HEK293 (cell line): ENCODE measurements around the gene PSD2.

Experiments used
- CTCF ChIA-PET: fragments of 350-600 bp; formaldehyde crosslinking; extraction: SDS; loops from one replicate; lab custom pipeline; 2021; ENCODE audit warnings: antibody characterized with exemption; lab: Yijun Ruan, JAX
- POLR2A ChIA-PET: fragments of 300-600 bp; formaldehyde crosslinking; extraction: SDS; loops from one replicate; lab custom pipeline; 2020; ENCODE audit warnings: antibody characterized with exemption, inconsistent platforms; lab: Yijun Ruan, JAX
- H3K27ac ChIP-seq: fragments of 200-500 bp; sonication (Bioruptor generic); 2 replicates; pipeline ENCODE4 v1.5.1; 2014; ENCODE audit warnings: low read depth, low read length, control low read depth, inconsistent platforms; ENCODE audit errors: extremely low read depth
- H3K36me3 ChIP-seq, 2 experiments: fragments of 200-500 bp in 1 of 2; sonication (Bioruptor generic) in 1 of 2; 1 replicate in 1 of 2; 2 replicates in 1 of 2; pipeline ENCODE4 v1.5.1; 2014 to 2017; ENCODE audit warnings: inconsistent platforms in 2 of 2, low read length in 2 of 2; ENCODE audit not compliant: control insufficient read depth in 2 of 2, insufficient read depth in 1 of 2
- H3K4me1 ChIP-seq: fragments of 200-500 bp; sonication (Bioruptor generic); 2 replicates; pipeline ENCODE4 v1.5.1; 2014; ENCODE audit warnings: mild to moderate bottlenecking, low read length, inconsistent platforms; ENCODE audit not compliant: control insufficient read depth, insufficient read depth
- H3K4me3 ChIP-seq: 2 replicates; pipeline ENCODE4 v1.5.1; 2011; ENCODE audit warnings: low read depth, mild to moderate bottlenecking, control low read depth, low read length, moderate library complexity
- H3K9me3 ChIP-seq: fragments of 200-500 bp; sonication (Bioruptor generic); 2 replicates; pipeline ENCODE4 v1.5.1; 2014; ENCODE audit warnings: low read depth, low read length, inconsistent platforms; ENCODE audit not compliant: control insufficient read depth, insufficient read depth
- BCL11A ChIP-seq: fragments of 450-650 bp; formaldehyde crosslinking; IDR thresholded peaks from 2 replicates; pipeline ENCODE4 v1.5.1; 2016; ENCODE audit warnings: low read depth, missing biosample characterization, missing genetic modification characterization
- ZNF121 ChIP-seq: fragments of 450-650 bp; formaldehyde crosslinking; IDR thresholded peaks from 2 replicates; pipeline ENCODE4 v1.5.1; 2016; ENCODE audit warnings: missing biosample characterization, missing genetic modification characterization
- ZNF23 ChIP-seq: fragments of 450-650 bp; formaldehyde crosslinking; IDR thresholded peaks from 2 replicates; pipeline ENCODE4 v1.5.1; 2016; ENCODE audit warnings: missing biosample characterization, missing genetic modification characterization, borderline replicate concordance
- ZNF350 ChIP-seq: fragments of 450-650 bp; formaldehyde crosslinking; IDR thresholded peaks from 2 replicates; pipeline ENCODE4 v1.5.0; 2017; ENCODE audit warnings: missing biosample characterization, mild to moderate bottlenecking, missing genetic modification characterization
- ZNF473 ChIP-seq: fragments of 450-650 bp; formaldehyde crosslinking; IDR thresholded peaks from 2 replicates; pipeline ENCODE4 v1.5.1; 2017; ENCODE audit warnings: missing biosample characterization, missing genetic modification characterization
- ZNF560 ChIP-seq: fragments of 450-650 bp; formaldehyde crosslinking; IDR thresholded peaks from 2 replicates; pipeline ENCODE4 v1.5.1; 2017; ENCODE audit warnings: missing biosample characterization, missing genetic modification characterization, borderline replicate concordance
- TF ChIP-seq, protein P1 (sequence below): fragments of 450-650 bp; formaldehyde crosslinking; IDR thresholded peaks from 2 replicates; pipeline ENCODE4 v1.5.1; 2016; ENCODE audit warnings: missing biosample characterization, missing genetic modification characterization
- TF ChIP-seq, protein P2 (sequence below): fragments of 450-650 bp; formaldehyde crosslinking; IDR thresholded peaks from 2 replicates; pipeline ENCODE4 v1.5.1; 2017; ENCODE audit warnings: missing biosample characterization, missing genetic modification characterization
- TF ChIP-seq, protein P3 (sequence below): fragments of 450-650 bp; IDR thresholded peaks from 2 replicates; pipeline ENCODE4 v1.5.1; 2018; ENCODE audit warnings: missing biosample characterization, mild to moderate bottlenecking, missing genetic modification characterization
- TF ChIP-seq, protein P4 (sequence below): fragments of 450-650 bp; formaldehyde crosslinking; IDR thresholded peaks from 2 replicates; pipeline ENCODE4 v1.5.1; 2016; ENCODE audit warnings: missing biosample characterization, missing genetic modification characterization

Gene PSD2

DNA sequence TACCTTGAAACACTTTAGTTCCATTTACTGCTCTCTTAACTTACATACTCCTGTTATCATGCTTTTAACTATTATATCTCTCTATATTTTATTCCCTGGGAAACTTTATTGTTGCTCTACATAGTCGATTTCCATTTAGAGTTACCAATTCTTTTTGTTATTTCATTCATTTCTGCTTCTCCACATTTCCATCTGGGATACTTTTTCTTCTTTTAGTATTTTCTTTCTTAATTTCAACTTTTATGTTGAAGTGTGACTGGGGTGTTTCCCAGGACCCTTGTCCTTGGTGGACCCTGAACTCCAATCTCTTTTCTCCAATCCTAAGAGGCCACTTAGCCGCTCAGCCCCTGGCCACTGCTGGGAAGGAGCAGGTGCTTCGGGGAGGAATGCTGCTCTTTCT, 36.0 kb downstream of the PSD2 start (continued):
- TF ChIP-seq, protein P1, sequence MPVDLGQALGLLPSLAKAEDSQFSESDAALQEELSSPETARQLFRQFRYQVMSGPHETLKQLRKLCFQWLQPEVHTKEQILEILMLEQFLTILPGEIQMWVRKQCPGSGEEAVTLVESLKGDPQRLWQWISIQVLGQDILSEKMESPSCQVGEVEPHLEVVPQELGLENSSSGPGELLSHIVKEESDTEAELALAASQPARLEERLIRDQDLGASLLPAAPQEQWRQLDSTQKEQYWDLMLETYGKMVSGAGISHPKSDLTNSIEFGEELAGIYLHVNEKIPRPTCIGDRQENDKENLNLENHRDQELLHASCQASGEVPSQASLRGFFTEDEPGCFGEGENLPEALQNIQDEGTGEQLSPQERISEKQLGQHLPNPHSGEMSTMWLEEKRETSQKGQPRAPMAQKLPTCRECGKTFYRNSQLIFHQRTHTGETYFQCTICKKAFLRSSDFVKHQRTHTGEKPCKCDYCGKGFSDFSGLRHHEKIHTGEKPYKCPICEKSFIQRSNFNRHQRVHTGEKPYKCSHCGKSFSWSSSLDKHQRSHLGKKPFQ (tag by site-specific recombination), result no peak

DNA sequence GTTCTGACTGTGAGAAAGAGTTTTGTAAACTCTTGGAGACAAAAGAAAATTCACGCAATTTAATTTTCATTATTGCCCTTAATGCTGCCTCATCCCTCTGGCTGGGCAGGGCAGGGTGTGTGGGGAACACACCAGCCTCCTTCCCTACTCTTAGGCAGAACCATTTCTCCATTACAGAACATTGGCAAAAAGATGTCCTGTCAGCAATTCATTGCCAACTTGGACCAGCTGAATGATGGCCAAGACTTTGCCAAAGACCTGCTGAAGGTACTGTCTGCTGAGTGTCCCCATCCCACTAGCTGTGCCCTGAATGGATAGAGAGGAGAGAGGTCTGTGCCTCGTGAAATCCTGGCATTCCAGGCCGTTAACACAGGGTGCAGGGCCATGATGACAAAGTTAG, 37.9 kb downstream of the PSD2 start:
- Histone ChIP-seq H3K36me3 (no peaks in the 10 kb centered on the region), H3K4me3 (no peak overlapping the region), H3K9me3 (no peaks in the 10 kb centered on the region), H3K4me1 (no peaks in the 10 kb centered on the region)
- CTCF ChIA-PET, result interaction anchor here (0.6 to 1.2 kb wide), 4 partner anchors 10 to 344 kb away, joined by 3 to 7 read pairs (median 6); no protein-coding TSS in a partner anchor
- TF ChIP-seq, protein P2, sequence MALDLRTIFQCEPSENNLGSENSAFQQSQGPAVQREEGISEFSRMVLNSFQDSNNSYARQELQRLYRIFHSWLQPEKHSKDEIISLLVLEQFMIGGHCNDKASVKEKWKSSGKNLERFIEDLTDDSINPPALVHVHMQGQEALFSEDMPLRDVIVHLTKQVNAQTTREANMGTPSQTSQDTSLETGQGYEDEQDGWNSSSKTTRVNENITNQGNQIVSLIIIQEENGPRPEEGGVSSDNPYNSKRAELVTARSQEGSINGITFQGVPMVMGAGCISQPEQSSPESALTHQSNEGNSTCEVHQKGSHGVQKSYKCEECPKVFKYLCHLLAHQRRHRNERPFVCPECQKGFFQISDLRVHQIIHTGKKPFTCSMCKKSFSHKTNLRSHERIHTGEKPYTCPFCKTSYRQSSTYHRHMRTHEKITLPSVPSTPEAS (tag by site-specific recombination), result no peak
- TF ChIP-seq ZNF121 (tag by site-specific recombination) (no peak), ZNF23 (tag by site-specific recombination) (no peak)
- TF ChIP-seq, all 188 proteins: peak for 0
- no peak overlapping the region for H3K27ac ChIP-seq
- POLR2A ChIA-PET, result no interaction called here

DNA sequence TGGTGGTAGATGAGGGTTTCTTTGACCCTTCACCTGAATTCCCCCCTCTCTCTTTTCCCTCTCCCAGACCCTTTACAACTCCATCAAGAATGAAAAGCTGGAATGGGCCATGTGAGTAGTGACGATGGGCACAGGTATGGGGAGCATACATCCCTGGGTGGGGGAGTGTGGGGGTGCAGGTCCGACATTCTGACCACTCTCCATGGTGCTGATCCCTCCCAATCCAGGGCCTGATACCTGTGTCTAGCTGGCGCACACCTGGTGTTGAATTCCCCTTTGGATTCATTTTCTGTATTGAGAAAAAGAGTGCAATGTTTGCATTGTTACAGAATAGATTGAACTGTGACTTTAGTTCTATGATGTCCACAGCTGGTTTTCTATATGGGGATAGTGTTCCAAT, 40.0 kb downstream of the PSD2 start:
- H3K4me3 ChIP-seq, result no peak overlapping the region
- POLR2A ChIA-PET, result no interaction called here
- H3K36me3 ChIP-seq, result no peaks in the 10 kb centered on the region
- H3K4me1 ChIP-seq, result no peaks in the 10 kb centered on the region
- H3K27ac ChIP-seq, result no peak overlapping the region
- CTCF ChIA-PET, result interaction anchor here (0.7 to 1.3 kb wide), 3 partner anchors 48 to 167 kb away, joined by 3 to 4 read pairs (median 4); no protein-coding TSS in a partner anchor
- no peaks in the 10 kb centered on the region for H3K9me3 ChIP-seq
- TF ChIP-seq, protein P3, sequence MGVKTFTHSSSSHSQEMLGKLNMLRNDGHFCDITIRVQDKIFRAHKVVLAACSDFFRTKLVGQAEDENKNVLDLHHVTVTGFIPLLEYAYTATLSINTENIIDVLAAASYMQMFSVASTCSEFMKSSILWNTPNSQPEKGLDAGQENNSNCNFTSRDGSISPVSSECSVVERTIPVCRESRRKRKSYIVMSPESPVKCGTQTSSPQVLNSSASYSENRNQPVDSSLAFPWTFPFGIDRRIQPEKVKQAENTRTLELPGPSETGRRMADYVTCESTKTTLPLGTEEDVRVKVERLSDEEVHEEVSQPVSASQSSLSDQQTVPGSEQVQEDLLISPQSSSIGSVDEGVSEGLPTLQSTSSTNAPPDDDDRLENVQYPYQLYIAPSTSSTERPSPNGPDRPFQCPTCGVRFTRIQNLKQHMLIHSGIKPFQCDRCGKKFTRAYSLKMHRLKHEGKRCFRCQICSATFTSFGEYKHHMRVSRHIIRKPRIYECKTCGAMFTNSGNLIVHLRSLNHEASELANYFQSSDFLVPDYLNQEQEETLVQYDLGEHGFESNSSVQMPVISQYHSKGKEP (tag by site-specific recombination), result no peak
- TF ChIP-seq, protein P4, sequence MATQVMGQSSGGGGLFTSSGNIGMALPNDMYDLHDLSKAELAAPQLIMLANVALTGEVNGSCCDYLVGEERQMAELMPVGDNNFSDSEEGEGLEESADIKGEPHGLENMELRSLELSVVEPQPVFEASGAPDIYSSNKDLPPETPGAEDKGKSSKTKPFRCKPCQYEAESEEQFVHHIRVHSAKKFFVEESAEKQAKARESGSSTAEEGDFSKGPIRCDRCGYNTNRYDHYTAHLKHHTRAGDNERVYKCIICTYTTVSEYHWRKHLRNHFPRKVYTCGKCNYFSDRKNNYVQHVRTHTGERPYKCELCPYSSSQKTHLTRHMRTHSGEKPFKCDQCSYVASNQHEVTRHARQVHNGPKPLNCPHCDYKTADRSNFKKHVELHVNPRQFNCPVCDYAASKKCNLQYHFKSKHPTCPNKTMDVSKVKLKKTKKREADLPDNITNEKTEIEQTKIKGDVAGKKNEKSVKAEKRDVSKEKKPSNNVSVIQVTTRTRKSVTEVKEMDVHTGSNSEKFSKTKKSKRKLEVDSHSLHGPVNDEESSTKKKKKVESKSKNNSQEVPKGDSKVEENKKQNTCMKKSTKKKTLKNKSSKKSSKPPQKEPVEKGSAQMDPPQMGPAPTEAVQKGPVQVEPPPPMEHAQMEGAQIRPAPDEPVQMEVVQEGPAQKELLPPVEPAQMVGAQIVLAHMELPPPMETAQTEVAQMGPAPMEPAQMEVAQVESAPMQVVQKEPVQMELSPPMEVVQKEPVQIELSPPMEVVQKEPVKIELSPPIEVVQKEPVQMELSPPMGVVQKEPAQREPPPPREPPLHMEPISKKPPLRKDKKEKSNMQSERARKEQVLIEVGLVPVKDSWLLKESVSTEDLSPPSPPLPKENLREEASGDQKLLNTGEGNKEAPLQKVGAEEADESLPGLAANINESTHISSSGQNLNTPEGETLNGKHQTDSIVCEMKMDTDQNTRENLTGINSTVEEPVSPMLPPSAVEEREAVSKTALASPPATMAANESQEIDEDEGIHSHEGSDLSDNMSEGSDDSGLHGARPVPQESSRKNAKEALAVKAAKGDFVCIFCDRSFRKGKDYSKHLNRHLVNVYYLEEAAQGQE (tag by site-specific recombination), result peak; percentile 94
- TF ChIP-seq, all 188 proteins: peak for 1

DNA sequence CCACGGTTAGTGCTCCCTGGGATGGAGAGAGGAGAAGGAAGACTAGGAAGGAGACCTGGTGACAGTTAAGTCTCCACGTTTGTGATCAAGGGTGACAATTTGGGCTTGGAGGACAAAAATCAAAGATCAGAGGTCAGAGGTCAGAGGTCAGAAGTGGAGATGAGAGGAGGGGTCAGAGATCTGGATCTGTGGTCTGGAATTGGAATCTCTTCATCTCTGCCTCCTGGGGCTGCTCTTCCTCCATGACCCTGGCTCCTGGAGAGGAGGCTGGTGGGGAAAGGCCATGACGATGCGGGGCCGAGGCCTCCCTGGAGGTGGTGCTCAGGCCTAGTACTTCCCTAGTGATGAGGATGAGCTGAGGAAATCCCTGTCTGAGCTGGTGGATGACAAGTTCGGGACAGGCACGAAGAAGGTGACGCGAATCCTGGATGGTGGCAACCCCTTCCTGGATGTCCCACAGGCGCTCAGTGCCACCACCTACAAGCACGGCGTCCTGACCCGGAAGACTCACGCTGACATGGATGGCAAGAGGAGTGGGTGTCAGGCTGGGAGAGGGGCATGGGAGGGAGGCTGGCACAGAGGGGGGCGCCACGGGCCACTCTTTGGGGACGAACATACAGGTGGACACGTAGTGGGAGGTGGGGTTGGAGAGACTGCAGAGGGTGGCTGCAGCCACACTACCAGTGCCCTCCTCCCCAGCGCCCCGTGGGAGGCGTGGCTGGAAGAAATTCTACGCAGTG, 41.0 kb downstream of the PSD2 start:
- no peak overlapping the region for H3K27ac ChIP-seq
- H3K9me3 ChIP-seq, result no peaks in the 10 kb centered on the region
- TF ChIP-seq ZNF473, result no peak
- TF ChIP-seq BCL11A (tag by site-specific recombination), result 0 out of 2 replicates have a peak, but pooled peaks have one; percentile 22
- TF ChIP-seq ZNF560 (tag by site-specific recombination), result no peak
- no peak for TF ChIP-seq ZNF350 (tag by site-specific recombination)
- no peaks in the 10 kb centered on the region for H3K36me3 ChIP-seq
- ChIA-PET POLR2A (no interaction called here), CTCF (interaction anchor here (0.7 to 1.3 kb wide), 2 partner anchors 49 to 166 kb away, joined by 3 to 4 read pairs; no protein-coding TSS in a partner anchor)
- H3K4me3 ChIP-seq, result no peak overlapping the region
- no peaks in the 10 kb centered on the region for H3K4me1 ChIP-seq
